ENCODE results near the gene PSMB9.

The PSMB9 gene

DNA sequence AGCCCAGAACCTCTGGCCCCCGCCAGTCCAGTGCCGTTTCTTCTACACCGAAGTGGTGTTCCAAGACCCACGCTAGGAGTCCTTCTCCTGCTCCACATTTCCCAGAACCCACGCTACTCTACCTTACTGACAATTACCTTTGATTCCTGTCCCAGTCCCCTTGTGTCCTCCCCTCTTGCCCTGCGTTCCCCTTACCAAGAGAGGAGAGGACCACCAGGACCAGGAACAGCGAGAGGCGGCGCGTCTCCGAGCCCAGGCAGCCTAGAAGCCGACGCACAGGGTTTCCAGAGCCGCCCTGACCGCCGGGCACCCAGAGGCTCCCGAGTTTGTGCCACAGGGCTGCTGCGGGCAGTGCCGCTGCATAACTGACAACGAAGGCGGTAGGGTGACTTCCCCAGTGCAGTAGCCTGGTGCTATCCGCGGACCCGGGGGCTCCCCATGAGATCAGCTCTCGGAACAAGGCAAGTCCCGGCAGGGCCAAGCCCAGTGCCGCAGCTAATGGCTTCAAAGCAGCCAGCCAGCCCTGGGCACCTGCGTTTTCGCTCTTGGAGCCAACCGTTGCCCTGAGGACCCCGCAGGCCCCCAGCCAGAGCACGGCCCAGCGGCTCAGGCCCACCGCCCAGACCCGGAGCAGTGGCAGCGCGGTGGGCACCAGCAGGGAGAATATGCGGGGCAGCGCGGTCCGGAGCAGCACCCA lies 1.0 kb upstream of the PSMB9 start:
- Histone ChIP-seq H4K20me1 (ENCODE audit: insufficient read depth, low read length) (no peaks in the 10 kb centered on the region), H3K27me3 (ENCODE audit: insufficient read depth, low read length) (no peaks in the 10 kb centered on the region), H3K36me3 (ENCODE audit: insufficient read depth, low read length) (peaks cover 42% of the 10 kb centered on the region), H3K27ac (ENCODE audit: low read depth, low read length, poor library complexity, severe bottlenecking) (peak overlapping the region; percentile 55), H2AFZ (ENCODE audit: low read length) (no peak overlapping the region), H3K9me2 (ENCODE audit: low read depth, low read length) (no peaks in the 10 kb centered on the region), H3K79me2 (ENCODE audit: insufficient read depth, low read length) (no peaks in the 10 kb centered on the region), H3K4me2 (ENCODE audit: low read length) (peak overlapping the region; percentile 98), H3K9me3 (ENCODE audit: low read length) (no peaks in the 10 kb centered on the region), H3K9ac (ENCODE audit: low read length) (peak overlapping the region; percentile 84), H3K4me3 (ENCODE audit: low read depth, low read length, poor library complexity, severe bottlenecking) (peak overlapping the region; percentile 77), H3F3A (ENCODE audit: insufficient read depth, low read length) (no peaks in the 10 kb centered on the region), H3K4me1 (ENCODE audit: insufficient read depth, low read length, severe bottlenecking) (peaks cover 33% of the 10 kb centered on the region)
- TF ChIP-seq, protein P1, sequence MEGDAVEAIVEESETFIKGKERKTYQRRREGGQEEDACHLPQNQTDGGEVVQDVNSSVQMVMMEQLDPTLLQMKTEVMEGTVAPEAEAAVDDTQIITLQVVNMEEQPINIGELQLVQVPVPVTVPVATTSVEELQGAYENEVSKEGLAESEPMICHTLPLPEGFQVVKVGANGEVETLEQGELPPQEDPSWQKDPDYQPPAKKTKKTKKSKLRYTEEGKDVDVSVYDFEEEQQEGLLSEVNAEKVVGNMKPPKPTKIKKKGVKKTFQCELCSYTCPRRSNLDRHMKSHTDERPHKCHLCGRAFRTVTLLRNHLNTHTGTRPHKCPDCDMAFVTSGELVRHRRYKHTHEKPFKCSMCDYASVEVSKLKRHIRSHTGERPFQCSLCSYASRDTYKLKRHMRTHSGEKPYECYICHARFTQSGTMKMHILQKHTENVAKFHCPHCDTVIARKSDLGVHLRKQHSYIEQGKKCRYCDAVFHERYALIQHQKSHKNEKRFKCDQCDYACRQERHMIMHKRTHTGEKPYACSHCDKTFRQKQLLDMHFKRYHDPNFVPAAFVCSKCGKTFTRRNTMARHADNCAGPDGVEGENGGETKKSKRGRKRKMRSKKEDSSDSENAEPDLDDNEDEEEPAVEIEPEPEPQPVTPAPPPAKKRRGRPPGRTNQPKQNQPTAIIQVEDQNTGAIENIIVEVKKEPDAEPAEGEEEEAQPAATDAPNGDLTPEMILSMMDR (IDR thresholded peaks at IDR 0.05; ENCODE audit: low read length) = no peak
- no peak for TF ChIP-seq EZH2 (IDR thresholded peaks at IDR 0.05; ENCODE audit: borderline replicate concordance, low read length)

DNA sequence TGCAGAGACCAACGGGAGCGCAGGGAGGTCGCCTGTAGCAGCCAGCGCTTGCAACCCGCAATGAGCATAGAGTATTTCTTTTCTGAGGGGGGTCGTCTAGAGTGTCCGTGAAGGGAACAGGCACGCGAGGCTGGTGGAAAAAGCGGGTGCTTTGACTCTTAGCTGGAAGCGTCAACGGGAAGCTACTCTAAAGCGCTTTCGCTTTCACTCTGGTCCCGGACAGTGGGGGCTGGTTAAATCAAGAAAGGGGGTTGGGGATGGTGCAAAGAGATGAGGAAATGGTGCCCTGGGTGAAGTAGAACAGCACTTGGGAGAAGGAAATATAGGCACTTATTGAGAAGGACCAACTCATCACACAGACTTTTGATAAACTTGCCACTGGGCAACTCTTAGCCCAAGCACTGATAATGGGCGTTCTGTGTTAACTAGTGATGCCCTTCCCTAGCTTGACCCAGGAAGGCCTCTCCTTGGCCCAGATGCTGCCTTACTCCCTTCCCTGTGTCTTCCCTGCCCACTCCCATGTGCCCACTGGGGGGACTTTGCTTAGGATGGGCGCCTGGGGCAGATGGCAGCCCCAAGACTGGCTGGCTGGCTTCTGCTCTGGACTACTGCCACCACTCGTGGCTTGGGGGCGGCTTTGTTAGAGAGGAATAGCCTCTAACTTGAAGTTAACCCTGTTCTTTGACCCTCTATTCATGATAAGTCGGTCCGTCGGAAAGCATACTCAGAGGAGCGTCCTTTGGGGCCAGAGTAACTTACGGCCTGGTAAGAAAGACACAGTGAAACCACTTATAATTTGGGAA lies 585 bp downstream of the PSMB9 start:
- no peaks in the 10 kb centered on the region for H3K27me3 ChIP-seq (ENCODE audit: insufficient read depth, low read length)

DNA sequence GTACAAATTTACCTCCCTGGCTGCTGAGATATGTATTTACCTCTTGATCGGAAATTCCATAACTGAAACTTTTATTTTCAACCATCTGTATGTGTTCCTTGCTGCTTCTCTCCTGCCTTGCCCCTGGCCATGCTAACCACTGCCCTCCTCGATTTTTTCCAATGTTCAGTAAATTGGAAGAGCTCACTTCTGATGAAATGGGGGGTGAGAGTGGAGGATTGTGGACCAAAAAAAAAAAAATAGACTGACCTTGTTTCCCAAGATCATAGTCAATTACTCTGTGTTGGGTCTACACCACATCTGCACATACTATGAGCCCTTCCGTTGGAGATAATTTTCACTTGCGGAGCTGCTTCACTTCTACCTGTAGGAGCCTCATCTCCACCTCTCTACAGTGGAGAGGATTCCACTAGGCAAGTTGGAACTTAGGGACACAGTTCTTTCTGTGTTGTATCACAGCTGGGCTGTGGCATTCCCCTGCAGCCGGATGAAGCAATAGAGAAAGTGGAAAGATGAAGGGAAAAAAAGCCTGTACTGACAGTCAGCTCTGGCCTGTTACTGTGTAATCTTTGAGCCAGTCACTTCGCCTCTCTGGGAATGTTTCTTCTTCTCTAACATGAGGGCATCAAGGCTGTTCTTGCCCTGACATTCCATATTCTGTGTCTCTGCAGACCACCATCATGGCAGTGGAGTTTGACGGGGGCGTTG lies 1.6 kb downstream of the PSMB9 start:
- H3K4me3 ChIP-seq (ENCODE audit: low read depth, low read length, poor library complexity, severe bottlenecking) = peak overlapping the region; percentile 77
- H3K79me2 ChIP-seq (ENCODE audit: insufficient read depth, low read length) = no peaks in the 10 kb centered on the region
- peak overlapping the region; percentile 98 for H3K4me2 ChIP-seq (ENCODE audit: low read length)
- no peak overlapping the region for H2AFZ ChIP-seq (ENCODE audit: low read length)
- H3K4me1 ChIP-seq (ENCODE audit: insufficient read depth, low read length, severe bottlenecking) = peaks cover 37% of the 10 kb centered on the region
- peak overlapping the region; percentile 76 for H3K27ac ChIP-seq (ENCODE audit: low read depth, low read length, poor library complexity, severe bottlenecking)
- no peaks in the 10 kb centered on the region for H4K20me1 ChIP-seq (ENCODE audit: insufficient read depth, low read length)
- no peak for TF ChIP-seq EZH2 (IDR thresholded peaks at IDR 0.05; ENCODE audit: borderline replicate concordance, low read length)
- TF ChIP-seq, protein P1 (IDR thresholded peaks at IDR 0.05; ENCODE audit: low read length) = no peak
- H3K9ac ChIP-seq (ENCODE audit: low read length) = peak overlapping the region; percentile 84
- H3K27me3 ChIP-seq (ENCODE audit: insufficient read depth, low read length) = no peaks in the 10 kb centered on the region
- no peaks in the 10 kb centered on the region for H3K9me3 ChIP-seq (ENCODE audit: low read length)
- H3K9me2 ChIP-seq (ENCODE audit: low read depth, low read length) = no peaks in the 10 kb centered on the region
- H3F3A ChIP-seq (ENCODE audit: insufficient read depth, low read length) = no peaks in the 10 kb centered on the region
- H3K36me3 ChIP-seq (ENCODE audit: insufficient read depth, low read length) = peaks cover 46% of the 10 kb centered on the region

More for the DNA sequence above, 585 bp downstream of the PSMB9 start:
- H2AFZ ChIP-seq (ENCODE audit: low read length) = no peak overlapping the region
- no peaks in the 10 kb centered on the region for H3K9me3 ChIP-seq (ENCODE audit: low read length)
- peak overlapping the region; percentile 98 for H3K4me2 ChIP-seq (ENCODE audit: low read length)
- H3K27ac ChIP-seq (ENCODE audit: low read depth, low read length, poor library complexity, severe bottlenecking) = peak overlapping the region; percentile 76
- no peaks in the 10 kb centered on the region for H3K79me2 ChIP-seq (ENCODE audit: insufficient read depth, low read length)
- H4K20me1 ChIP-seq (ENCODE audit: insufficient read depth, low read length) = no peaks in the 10 kb centered on the region
- H3K9me2 ChIP-seq (ENCODE audit: low read depth, low read length) = no peaks in the 10 kb centered on the region
- peak overlapping the region; percentile 84 for H3K9ac ChIP-seq (ENCODE audit: low read length)
- no peak for TF ChIP-seq EZH2 (IDR thresholded peaks at IDR 0.05; ENCODE audit: borderline replicate concordance, low read length)
- TF ChIP-seq, protein P1 (IDR thresholded peaks at IDR 0.05; ENCODE audit: low read length) = no peak
- peaks cover 33% of the 10 kb centered on the region for H3K4me1 ChIP-seq (ENCODE audit: insufficient read depth, low read length, severe bottlenecking)
- peak overlapping the region; percentile 77 for H3K4me3 ChIP-seq (ENCODE audit: low read depth, low read length, poor library complexity, severe bottlenecking)
- no peaks in the 10 kb centered on the region for H3F3A ChIP-seq (ENCODE audit: insufficient read depth, low read length)
- H3K36me3 ChIP-seq (ENCODE audit: insufficient read depth, low read length) = peaks cover 45% of the 10 kb centered on the region
